ENCODE data around the gene PLBD1. TPM values are rescaled to one million over a fixed set of nuclear protein-coding genes. Genes with fewer than 3 reads are reported as not detected.
A peak's percentile ranks its signal among the peaks of the same experiment; 100 is the strongest.

Gene PLBD1
- total and polyA plus RNA-seq, 4 donors = 9.5 to 40.9 (median 25.8) TPM

- no peak overlapping the region for H3K9ac ChIP-seq (ENCODE audit: insufficient read depth in 1 of 2, low read length in 2 of 2)
- H3K9me3 ChIP-seq (ENCODE audit: control insufficient read depth in 4 of 4, insufficient read depth in 3 of 4, low read length in 3 of 4) = no peaks in the 10 kb centered on the region
- H3K36me3 ChIP-seq (ENCODE audit: control insufficient read depth in 4 of 4, insufficient read depth in 4 of 4, low read length in 4 of 4) = no peaks in the 10 kb centered on the region
- WGBS, 2 donors = 72 to 75% methylated on average over 8 of the region's 8 CpGs
- peaks cover 0 to 13% (median 4%) of the 10 kb centered on the region in 5 donors for H3K4me1 ChIP-seq (ENCODE audit: control insufficient read depth in 5 of 5, insufficient read depth in 5 of 5, low read length in 5 of 5)
- no peak for TF ChIP-seq CTCF (IDR thresholded peaks at IDR 0.05; ENCODE audit: control extremely low read depth, extremely low read depth)
- H3K4me3 ChIP-seq = no peak overlapping the region
- no peak for DNase-seq
- ATAC-seq (ENCODE audit: insufficient read depth, low FRiP score) = no peak
- no peaks in the 10 kb centered on the region for H3K27me3 ChIP-seq (ENCODE audit: control insufficient read depth in 3 of 3, insufficient read depth in 3 of 3, low read length in 2 of 3)
- H3K27ac ChIP-seq (ENCODE audit: low read depth in 1 of 2, low read length in 1 of 2) = no peak overlapping the region
Measured at GRCh38 chr12:14557966-14558365, 9.7 kb downstream of the PLBD1 start.

GRCh38 chr12:14554281-14555007, 13.2 kb downstream of the PLBD1 start:
- Histone ChIP-seq H3K27me3 (ENCODE audit: control insufficient read depth in 3 of 3, insufficient read depth in 3 of 3, low read length in 2 of 3) (no peaks in the 10 kb centered on the region), H3K4me3 (no peak overlapping the region), H3K27ac (ENCODE audit: low read depth in 1 of 2, low read length in 1 of 2) (peak overlapping the region; percentile 39 to 91), H3K4me1 (ENCODE audit: control insufficient read depth in 5 of 5, insufficient read depth in 5 of 5, low read length in 5 of 5) (peaks cover 0 to 13% (median 4%) of the 10 kb centered on the region in 5 donors), H3K9me3 (ENCODE audit: control insufficient read depth in 4 of 4, insufficient read depth in 3 of 4, low read length in 3 of 4) (no peaks in the 10 kb centered on the region), H3K9ac (ENCODE audit: insufficient read depth in 1 of 2, low read length in 2 of 2) (peak overlapping the region in 1 of 2 donors; percentile 61), H3K36me3 (ENCODE audit: control insufficient read depth in 4 of 4, insufficient read depth in 4 of 4, low read length in 4 of 4) (no peaks in the 10 kb centered on the region)
- DNase-seq (peak; percentile 87 to 94 (median 89)), ATAC-seq (ENCODE audit: insufficient read depth, low FRiP score) (peak; percentile 91)
- no peak for TF ChIP-seq CTCF (IDR thresholded peaks at IDR 0.05; ENCODE audit: control extremely low read depth, extremely low read depth)
- 14 to 15% methylated on average over 9 of the region's 9 CpGs for whole genome bisulfite sequencing, 2 donors

GRCh38 chr12:14548609-14549008, 19.1 kb downstream of the PLBD1 start:
- H3K4me3 ChIP-seq = no peak overlapping the region
- no peak for DNase-seq

More at GRCh38 chr12:14548609-14549008, 19.1 kb downstream of the PLBD1 start:
- Histone ChIP-seq H3K9me3 (ENCODE audit: control insufficient read depth in 4 of 4, insufficient read depth in 3 of 4, low read length in 3 of 4) (no peaks in the 10 kb centered on the region), H3K4me1 (ENCODE audit: control insufficient read depth in 5 of 5, insufficient read depth in 5 of 5, low read length in 5 of 5) (peaks cover 0 to under 1% (median 0%) of the 10 kb centered on the region in 5 donors), H3K27ac (ENCODE audit: low read depth in 1 of 2, low read length in 1 of 2) (no peak overlapping the region), H3K27me3 (ENCODE audit: control insufficient read depth in 3 of 3, insufficient read depth in 3 of 3, low read length in 2 of 3) (no peaks in the 10 kb centered on the region), H3K9ac (ENCODE audit: insufficient read depth in 1 of 2, low read length in 2 of 2) (no peak overlapping the region), H3K36me3 (ENCODE audit: control insufficient read depth in 4 of 4, insufficient read depth in 4 of 4, low read length in 4 of 4) (no peaks in the 10 kb centered on the region)
- ATAC-seq (ENCODE audit: insufficient read depth, low FRiP score) = no peak
- TF ChIP-seq CTCF (IDR thresholded peaks at IDR 0.05; ENCODE audit: control extremely low read depth, extremely low read depth) = no peak
- 91 to 93% methylated on average over 6 of the region's 6 CpGs for WGBS, 2 donors
